A673 (cell line): ENCODE data around the gene APOBEC3F. TPM values are rescaled to one million over a fixed set of nuclear protein-coding genes. Genes with fewer than 3 reads are reported as not detected.

Experiments
- BruUV-seq: library from RNA; stranded (reverse); fragments of 400-500 nt; replicated peaks from 2 replicates; lab custom pipeline; 2021; lab: Mats Ljungman, UMichigan
- CTCF ChIA-PET: fragments of 300-600 bp; sonication (Branson Sonifier 250); formaldehyde crosslinking; loops from one replicate; lab custom pipeline; 2022; ENCODE audit warnings: antibody characterized with exemption; lab: Charles Lee
- POLR2A ChIA-PET: fragments of 300-600 bp; sonication (Branson Sonifier 250); formaldehyde crosslinking; loops from one replicate; lab custom pipeline; 2022; ENCODE audit warnings: antibody characterized with exemption; ENCODE audit not compliant: low non-redundant PET; lab: Charles Lee
- DNase-seq: peaks from one replicate; pipeline ENCODE4 v3.0.0-alpha.2; 2015; ENCODE audit warnings: low spot score
- H3K27ac ChIP-seq: fragments of 200-600 bp; sonication (generic); 2 replicates; pipeline ENCODE4 v1.5.1; 2016; ENCODE audit warnings: mixed run types, low read depth, mild to moderate bottlenecking, mixed read lengths, antibody characterized with exemption, low read length; ENCODE audit not compliant: poor library complexity, severe bottlenecking
- H3K27me3 ChIP-seq: fragments of 200-600 bp; sonication (generic); replicated peaks from 2 replicates; pipeline ENCODE4 v1.6.1; 2017; ENCODE audit warnings: mixed run types, low read depth, mild to moderate bottlenecking, mixed read lengths, antibody characterized with exemption, low read length; ENCODE audit not compliant: insufficient read depth, poor library complexity
- H3K36me3 ChIP-seq: fragments of 200-600 bp; sonication (generic); 2 replicates; pipeline ENCODE4 v1.6.1; 2016; ENCODE audit warnings: mixed run types, mild to moderate bottlenecking, mixed read lengths, antibody characterized with exemption, low read length; ENCODE audit not compliant: insufficient read depth, poor library complexity, severe bottlenecking
- H3K4me1 ChIP-seq: fragments of 200-600 bp; sonication (generic); 2 replicates; pipeline ENCODE4 v1.6.1; 2017; ENCODE audit warnings: mixed run types, mild to moderate bottlenecking, mixed read lengths, antibody characterized with exemption, low read length; ENCODE audit not compliant: insufficient read depth, poor library complexity, severe bottlenecking
- H3K4me3 ChIP-seq: fragments of 200-600 bp; sonication (generic); 2 replicates; pipeline ENCODE4 v1.5.1; 2016; ENCODE audit warnings: low read depth, mixed run types, mild to moderate bottlenecking, mixed read lengths, low read length; ENCODE audit not compliant: poor library complexity, severe bottlenecking
- H3K9me3 ChIP-seq: fragments of 200-600 bp; sonication (generic); 2 replicates; pipeline ENCODE4 v1.6.1; 2016; ENCODE audit warnings: mixed run types, low read depth, mild to moderate bottlenecking, mixed read lengths, antibody characterized with exemption, low read length; ENCODE audit not compliant: poor library complexity, severe bottlenecking
- CTCF ChIP-seq: fragments of 300-800, 200-600 bp; sonication (generic); conservative IDR thresholded peaks from 2 replicates; pipeline ENCODE4 v1.5.1; 2017; ENCODE audit warnings: low read depth, mild to moderate bottlenecking, antibody characterized with exemption, low read length, moderate library complexity, mixed read lengths
- EZH2 ChIP-seq: fragments of 200-600 bp; sonication (generic); IDR thresholded peaks from 2 replicates; pipeline ENCODE4 v1.6.1; 2017; ENCODE audit warnings: borderline replicate concordance, low read depth, mild to moderate bottlenecking, mixed read lengths, antibody characterized with exemption, low read length; ENCODE audit not compliant: poor library complexity, severe bottlenecking
- intact Hi-C: fragments of 100-400 bp; cut with micrococcal nuclease; formaldehyde crosslinking; loops from one replicate; pipeline ENCODE4 v1.10.0; 2022; ENCODE audit not compliant: unreplicated experiment
- total RNA-seq: library from RNA; stranded (reverse); gene quantifications from 2 replicates; pipeline ENCODE4 v1.2.3, GENCODE V29; 2021

APOBEC3F gene
- total RNA-seq, 1 experiment from 2014 or later = 4.5 TPM

- TF ChIP-seq CTCF (no peak), EZH2 (no peak)
- H3K4me1 ChIP-seq = no peaks in the 10 kb centered on the region
- no peaks in the 10 kb centered on the region for H3K27me3 ChIP-seq
- no peak overlapping the region for H3K4me3 ChIP-seq
- BruUV-seq = no TSS peak
- ChIA-PET POLR2A (no interaction called here), CTCF (no interaction called here)
- intact Hi-C loops = no loop called here
- no peaks in the 10 kb centered on the region for H3K36me3 ChIP-seq
- no peaks in the 10 kb centered on the region for H3K9me3 ChIP-seq
- no peak for DNase-seq
- no peak overlapping the region for H3K27ac ChIP-seq
These were observed 47.4 kb downstream of the APOBEC3F start for GRCh38 chr22:39087881-39088684.

GRCh38 chr22:39088685-39089032, 48.0 kb downstream of the APOBEC3F start:
- BruUV-seq = no TSS peak
- Histone ChIP-seq H3K4me3 (no peak overlapping the region), H3K9me3 (no peaks in the 10 kb centered on the region), H3K36me3 (no peaks in the 10 kb centered on the region), H3K27me3 (no peaks in the 10 kb centered on the region), H3K27ac (no peak overlapping the region), H3K4me1 (no peaks in the 10 kb centered on the region)
- CTCF ChIA-PET = no interaction called here
- no peak for TF ChIP-seq EZH2
- TF ChIP-seq CTCF = no peak
- no peak for DNase-seq
- intact Hi-C loops = no loop called here
- POLR2A ChIA-PET = no interaction called here

- H3K27me3 ChIP-seq = no peaks in the 10 kb centered on the region
- no peaks in the 10 kb centered on the region for H3K9me3 ChIP-seq
- no peak overlapping the region for H3K4me3 ChIP-seq
- intact Hi-C loops = no loop called here
- no TSS peak for BruUV-seq
- no peak overlapping the region for H3K27ac ChIP-seq
- H3K4me1 ChIP-seq = no peaks in the 10 kb centered on the region
- CTCF ChIA-PET = no interaction called here
- POLR2A ChIA-PET = no interaction called here
- no peak for DNase-seq
- TF ChIP-seq EZH2 = no peak
- TF ChIP-seq CTCF = no peak
- H3K36me3 ChIP-seq = no peaks in the 10 kb centered on the region
These were observed 49.3 kb downstream of the APOBEC3F start for GRCh38 chr22:39089928-39090327.
